Neural cell (in vitro differentiated cells): ENCODE measurements around the gene TTC39A. TPM values are rescaled to one million over a fixed set of nuclear protein-coding genes. Genes with fewer than 3 reads are reported as not detected.

Experiments used
- H2AFZ ChIP-seq: fragments of 200-600, 300-800 bp; sonication (generic), shearing (Covaris generic); 2 replicates; pipeline ENCODE4 v1.6.0; 2014; ENCODE audit warnings: low read depth, mild to moderate bottlenecking, antibody characterized with exemption, low read length, moderate library complexity
- H3F3A ChIP-seq: fragments of 200-600 bp; shearing (Covaris generic); 2 replicates; pipeline ENCODE4 v1.6.1; 2016; ENCODE audit warnings: mild to moderate bottlenecking, moderate library complexity, mixed read lengths, antibody characterized with exemption, low read length; ENCODE audit not compliant: insufficient read depth, poor library complexity, severe bottlenecking
- H3K27ac ChIP-seq: fragments of 200-600, 300-800 bp; sonication (generic), shearing (Covaris generic); 2 replicates; pipeline ENCODE4 v1.5.1; 2014; ENCODE audit warnings: mild to moderate bottlenecking, low read length, moderate library complexity
- H3K27me3 ChIP-seq: fragments of 300-800, 200-600 bp; sonication (generic), shearing (Covaris generic); 2 replicates; pipeline ENCODE4 v1.6.0; 2014; ENCODE audit warnings: mild to moderate bottlenecking, low read depth, low read length, moderate library complexity; ENCODE audit not compliant: insufficient read depth
- H3K36me3 ChIP-seq: fragments of 300-800, 200-600 bp; sonication (generic), shearing (Covaris generic); 2 replicates; pipeline ENCODE4 v1.5.1; 2014; ENCODE audit warnings: mild to moderate bottlenecking, antibody characterized with exemption, low read length, moderate library complexity; ENCODE audit not compliant: insufficient read depth
- H3K4me2 ChIP-seq: fragments of 300-800, 200-600 bp; sonication (generic), shearing (Covaris generic); 2 replicates; pipeline ENCODE4 v1.6.0; 2014; ENCODE audit warnings: mild to moderate bottlenecking, low read length
- H3K4me3 ChIP-seq: fragments of 300-800, 200-600 bp; sonication (generic), shearing (Covaris generic); 2 replicates; pipeline ENCODE4 v1.5.1; 2014; ENCODE audit warnings: mild to moderate bottlenecking, low read length, moderate library complexity
- H3K79me2 ChIP-seq: fragments of 200-600 bp; shearing (Covaris generic); replicated peaks from 2 replicates; pipeline ENCODE4 v1.6.0; 2014; ENCODE audit warnings: mild to moderate bottlenecking, low read length, moderate library complexity; ENCODE audit not compliant: insufficient read depth
- H3K9ac ChIP-seq: fragments of 300-800, 200-600 bp; sonication (generic), shearing (Covaris generic); 2 replicates; pipeline ENCODE4 v1.6.1; 2016; ENCODE audit warnings: mild to moderate bottlenecking, low read length, mixed read lengths
- H3K9me2 ChIP-seq: fragments of 200-600 bp; shearing (Covaris generic); 2 replicates; pipeline ENCODE4 v1.6.1; 2016; ENCODE audit warnings: mild to moderate bottlenecking, low read length, mixed read lengths; ENCODE audit not compliant: insufficient read depth
- H3K9me3 ChIP-seq: fragments of 200-600, 300-800 bp; sonication (generic), shearing (Covaris generic); 2 replicates; pipeline ENCODE4 v1.6.1; 2016; ENCODE audit warnings: mild to moderate bottlenecking, mixed run types, low read length, moderate library complexity, mixed read lengths
- H4K20me1 ChIP-seq: fragments of 200-600 bp; shearing (Covaris generic); 2 replicates; pipeline ENCODE4 v1.6.1; 2016; ENCODE audit warnings: mild to moderate bottlenecking, mixed run types; ENCODE audit not compliant: insufficient read depth
- CTCF ChIP-seq: fragments of 450-650 bp; IDR thresholded peaks from 2 replicates; pipeline ENCODE4 v1.5.1; 2014; ENCODE audit warnings: antibody characterized with exemption, mild to moderate bottlenecking, moderate library complexity; ENCODE audit not compliant: poor library complexity, severe bottlenecking
- EP300 ChIP-seq: fragments of 450-650 bp; conservative IDR thresholded peaks from 2 replicates; pipeline ENCODE4 v1.6.1; 2014; ENCODE audit warnings: antibody characterized with exemption, mild to moderate bottlenecking, moderate library complexity; ENCODE audit not compliant: poor library complexity, severe bottlenecking
- EZH2 ChIP-seq: fragments of 200-600, 300-800 bp; shearing (Covaris generic), sonication (generic); IDR thresholded peaks from 2 replicates; pipeline ENCODE4 v1.6.1; 2014; ENCODE audit warnings: antibody characterized with exemption, low read length, borderline replicate concordance, mild to moderate bottlenecking; ENCODE audit not compliant: insufficient read depth, poor library complexity, severe bottlenecking
- MXI1 ChIP-seq: fragments of 450-650 bp; conservative IDR thresholded peaks from 2 replicates; pipeline ENCODE4 v1.6.1; 2014; ENCODE audit warnings: antibody characterized with exemption, mild to moderate bottlenecking; ENCODE audit not compliant: poor library complexity, severe bottlenecking
- POLR2AphosphoS5 ChIP-seq: IDR thresholded peaks from 2 replicates; pipeline ENCODE4 v1.6.1; 2012
- RAD21 ChIP-seq: fragments of 450-650 bp; conservative IDR thresholded peaks from 2 replicates; pipeline ENCODE4 v1.6.1; 2014; ENCODE audit warnings: antibody characterized with exemption, mild to moderate bottlenecking, moderate library complexity
- REST ChIP-seq: IDR thresholded peaks from 2 replicates; pipeline ENCODE4 v1.6.1; 2012; ENCODE audit warnings: borderline replicate concordance
- SMC3 ChIP-seq: fragments of 450-650 bp; conservative IDR thresholded peaks from 2 replicates; pipeline ENCODE4 v1.6.1; 2014; ENCODE audit warnings: antibody characterized with exemption, mild to moderate bottlenecking, moderate library complexity; ENCODE audit not compliant: poor library complexity
- TAF1 ChIP-seq: IDR thresholded peaks from 2 replicates; pipeline ENCODE4 v1.6.1; 2012; ENCODE audit warnings: low read depth
- polyA plus RNA-seq: library from polyadenylated mRNA; depleted of rRNA; stranded (reverse); fragments of >200 nt; gene quantifications from 2 replicates; pipeline ENCODE4 v1.2.3, GENCODE V29; 2014

The TTC39A gene
- polyA plus RNA-seq, 1 donor from 2014 or later, result 1.1 TPM

DNA sequence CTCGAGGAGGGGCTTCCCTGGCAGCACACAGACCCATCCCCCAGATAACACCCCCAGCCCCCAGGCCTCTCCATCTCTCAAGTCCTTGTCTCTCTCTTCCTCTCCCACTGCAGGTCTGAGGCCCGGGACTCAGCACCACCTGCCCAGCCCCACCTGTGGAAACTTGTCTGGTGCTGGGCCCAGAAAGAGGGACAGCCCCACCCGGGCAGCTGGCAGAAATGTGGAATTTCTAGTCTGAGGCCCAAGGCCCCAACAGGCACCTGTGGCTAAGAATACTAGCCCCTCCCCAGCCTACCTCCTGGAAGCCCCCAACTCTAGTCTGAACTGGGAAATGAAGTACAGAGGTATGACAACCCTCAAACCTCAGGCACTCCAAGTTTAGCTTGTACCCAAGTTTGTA, 15.4 kb downstream of the TTC39A start:
- no peaks in the 10 kb centered on the region for H3K36me3 ChIP-seq
- H3K27me3 ChIP-seq, result no peaks in the 10 kb centered on the region
- no peaks in the 10 kb centered on the region for H3K9me2 ChIP-seq
- no peaks in the 10 kb centered on the region for H3K9me3 ChIP-seq
- H4K20me1 ChIP-seq, result no peaks in the 10 kb centered on the region
- TF ChIP-seq MXI1, result no peak
- TF ChIP-seq EP300, result no peak
- TF ChIP-seq RAD21, result no peak
- no peak for TF ChIP-seq SMC3
- no peak overlapping the region for H3K4me3 ChIP-seq
- no peak overlapping the region for H3K27ac ChIP-seq
- H3F3A ChIP-seq, result no peaks in the 10 kb centered on the region
- H3K4me2 ChIP-seq, result no peak overlapping the region
- no peaks in the 10 kb centered on the region for H3K79me2 ChIP-seq
- no peak overlapping the region for H3K9ac ChIP-seq
- no peak overlapping the region for H2AFZ ChIP-seq

GRCh38 chr1:51313961-51314777, 16.2 kb downstream of the TTC39A start:
- Histone ChIP-seq H3K36me3 (no peaks in the 10 kb centered on the region), H3K9me3 (no peaks in the 10 kb centered on the region), H3K9ac (no peak overlapping the region), H3F3A (no peaks in the 10 kb centered on the region), H2AFZ (no peak overlapping the region), H4K20me1 (no peaks in the 10 kb centered on the region), H3K27me3 (no peaks in the 10 kb centered on the region), H3K79me2 (no peaks in the 10 kb centered on the region), H3K4me2 (no peak overlapping the region), H3K4me3 (no peak overlapping the region), H3K27ac (no peak overlapping the region), H3K9me2 (no peaks in the 10 kb centered on the region)
- TF ChIP-seq RAD21 (no peak), EP300 (no peak), EZH2 (no peak), TAF1 (no peak), POLR2AphosphoS5 (no peak)

GRCh38 chr1:51313268-51313852, 17.0 kb downstream of the TTC39A start:
- Histone ChIP-seq H3K9ac (no peak overlapping the region), H3K36me3 (no peaks in the 10 kb centered on the region), H3K4me3 (no peak overlapping the region), H3K9me3 (no peaks in the 10 kb centered on the region), H2AFZ (no peak overlapping the region), H3F3A (no peaks in the 10 kb centered on the region), H3K79me2 (no peaks in the 10 kb centered on the region), H3K9me2 (no peaks in the 10 kb centered on the region), H3K27ac (no peak overlapping the region), H4K20me1 (no peaks in the 10 kb centered on the region), H3K27me3 (no peaks in the 10 kb centered on the region), H3K4me2 (no peak overlapping the region)
- no peak for TF ChIP-seq TAF1
- no peak for TF ChIP-seq SMC3
- no peak for TF ChIP-seq POLR2AphosphoS5
- TF ChIP-seq RAD21, result no peak
- no peak for TF ChIP-seq EP300
- TF ChIP-seq REST, result no peak
- no peak for TF ChIP-seq EZH2
- no peak for TF ChIP-seq CTCF
- TF ChIP-seq MXI1, result no peak
